T follicular helper cell (primary cell): ENCODE data around the gene PDE7B.

Experiments
- DNase-seq: peaks from one replicate; pipeline ENCODE4 v3.0.0-alpha.2; 2020; ENCODE audit warnings: low read depth

Gene PDE7B

GRCh38 chr6:136030131-136030530, 178.6 kb downstream of the PDE7B start:
- no peak for DNase-seq

- DNase-seq: no peak
These were observed 180.5 kb downstream of the PDE7B start for GRCh38 chr6:136031982-136032381.

GRCh38 chr6:136033416-136033815, 181.9 kb downstream of the PDE7B start:
- DNase-seq: no peak

GRCh38 chr6:136034422-136034821, 182.9 kb downstream of the PDE7B start:
- DNase-seq: no peak

DNA sequence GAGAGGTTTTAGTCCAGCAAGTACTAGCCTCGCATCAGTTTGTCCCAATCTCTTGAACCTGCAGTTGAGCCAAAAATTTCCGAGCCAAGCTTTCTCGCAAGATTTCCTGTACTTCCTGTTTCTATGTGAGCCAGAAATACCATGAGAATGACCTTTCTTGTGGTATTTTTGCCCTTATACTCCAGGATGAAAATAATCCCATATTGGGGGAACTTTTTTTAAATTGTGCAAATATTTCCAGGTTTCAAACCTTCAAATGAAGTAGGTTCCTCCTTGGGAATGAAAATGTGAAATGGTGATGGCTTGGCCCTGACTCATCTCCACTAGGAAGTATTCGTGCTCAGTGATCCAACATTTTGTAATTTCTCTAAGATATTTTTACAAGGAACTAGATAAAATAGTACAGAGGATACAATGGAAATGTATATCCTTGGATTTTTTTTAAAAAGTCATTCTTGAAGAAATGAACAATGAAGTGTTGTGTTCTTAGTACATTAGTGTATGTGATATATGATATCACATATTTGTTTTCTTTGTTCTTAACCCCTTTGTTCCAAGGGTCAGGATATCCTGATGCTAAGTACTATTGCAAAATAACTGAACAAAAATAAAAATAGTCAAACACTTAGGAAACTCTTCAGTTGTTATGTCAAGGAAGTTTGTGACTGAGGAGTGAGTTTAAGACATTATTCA, 184.0 kb downstream of the PDE7B start:
- no peak for DNase-seq

- no peak for DNase-seq
These were observed 184.5 kb downstream of the PDE7B start for GRCh38 chr6:136036071-136036380.

GRCh38 chr6:136036601-136037000, 185.1 kb downstream of the PDE7B start:
- DNase-seq: no peak

GRCh38 chr6:136037242-136037875, 185.9 kb downstream of the PDE7B start:
- no peak for DNase-seq

- no peak for DNase-seq
These were observed 186.5 kb downstream of the PDE7B start for GRCh38 chr6:136037876-136038460.

DNA sequence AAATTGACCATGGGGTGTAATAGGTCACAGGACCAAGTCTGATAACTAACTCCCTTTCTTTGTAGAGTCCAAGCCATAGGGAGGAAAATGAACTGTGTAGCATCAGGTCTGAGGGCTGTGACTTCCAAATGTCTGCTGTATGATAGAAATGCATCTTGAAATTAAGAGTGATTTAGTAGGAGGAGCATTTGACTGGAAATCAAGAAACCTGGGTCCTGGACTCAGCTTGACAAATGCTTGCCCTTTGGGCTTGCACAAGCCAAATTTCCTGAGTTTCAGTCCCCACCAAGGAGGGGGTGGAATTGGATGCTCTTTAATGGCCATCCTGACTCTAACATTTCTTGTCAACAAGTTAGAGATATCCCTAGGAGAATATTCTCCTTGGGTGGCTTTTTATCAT, 187.0 kb downstream of the PDE7B start:
- no peak for DNase-seq

- DNase-seq: no peak
These were observed 187.7 kb downstream of the PDE7B start for GRCh38 chr6:136039185-136039584.

DNA sequence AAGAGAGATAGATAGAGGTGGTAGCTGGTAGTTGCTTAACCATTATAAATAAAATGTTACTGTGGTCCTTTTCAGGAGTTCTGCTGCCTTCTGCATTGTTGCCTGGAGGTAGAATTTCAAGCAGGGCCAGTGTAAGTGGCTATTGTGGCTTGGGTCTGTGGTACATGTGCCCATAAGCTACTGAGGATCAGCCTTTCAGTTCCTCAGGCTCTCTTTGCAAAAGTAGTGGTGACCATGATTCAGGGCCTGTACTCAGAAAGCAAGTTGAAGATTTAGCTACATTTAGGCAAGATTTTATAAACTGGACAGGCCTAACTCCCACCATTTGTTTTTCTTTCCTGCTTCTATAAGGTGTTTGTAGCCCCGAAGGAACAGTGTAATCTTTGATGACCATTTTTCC, 199.0 kb downstream of the PDE7B start:
- DNase-seq: no peak

GRCh38 chr6:136051140-136051775, 199.8 kb downstream of the PDE7B start:
- DNase-seq: no peak

- no peak for DNase-seq
These were observed 200.5 kb downstream of the PDE7B start for GRCh38 chr6:136052031-136052430.

DNA sequence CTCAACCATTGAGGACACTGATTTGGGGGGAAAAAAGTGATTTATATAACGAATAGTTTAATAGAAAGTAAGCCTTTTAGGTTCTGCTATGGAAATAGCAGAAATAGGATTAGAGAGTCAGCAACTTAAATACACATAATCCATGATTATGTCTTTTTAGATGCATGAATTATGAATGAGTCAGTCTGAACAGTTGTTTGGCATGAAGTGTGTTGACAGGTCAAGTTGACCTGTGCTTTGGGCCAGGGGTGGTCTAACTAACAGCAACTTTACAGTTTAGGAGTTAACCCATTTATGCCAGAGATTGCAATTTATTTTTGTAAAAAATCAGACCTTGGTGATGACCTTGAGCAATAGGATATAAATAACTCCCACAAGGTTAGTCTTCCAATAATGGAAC, 207.4 kb downstream of the PDE7B start:
- DNase-seq: no peak

GRCh38 chr6:136059308-136059707, 207.8 kb downstream of the PDE7B start:
- DNase-seq: no peak

DNA sequence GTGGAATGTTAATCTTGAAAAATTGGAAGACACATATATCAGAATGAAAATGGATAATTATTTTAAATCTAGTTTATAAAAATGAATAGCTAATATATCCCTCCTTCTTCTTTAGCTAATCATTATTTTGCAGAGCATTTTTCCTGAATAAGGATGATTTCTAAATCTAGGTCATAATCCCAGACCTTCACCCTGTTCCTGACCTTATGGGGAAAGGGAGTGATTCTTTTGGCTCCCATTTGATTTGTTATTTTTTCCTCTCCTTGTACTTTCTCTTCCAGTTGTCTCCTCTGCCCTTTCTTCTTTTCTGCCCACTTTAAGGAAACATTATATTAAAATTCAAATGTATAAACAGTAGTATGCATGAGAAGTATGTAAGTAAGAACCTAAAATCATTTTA, 208.6 kb downstream of the PDE7B start:
- no peak for DNase-seq

DNA sequence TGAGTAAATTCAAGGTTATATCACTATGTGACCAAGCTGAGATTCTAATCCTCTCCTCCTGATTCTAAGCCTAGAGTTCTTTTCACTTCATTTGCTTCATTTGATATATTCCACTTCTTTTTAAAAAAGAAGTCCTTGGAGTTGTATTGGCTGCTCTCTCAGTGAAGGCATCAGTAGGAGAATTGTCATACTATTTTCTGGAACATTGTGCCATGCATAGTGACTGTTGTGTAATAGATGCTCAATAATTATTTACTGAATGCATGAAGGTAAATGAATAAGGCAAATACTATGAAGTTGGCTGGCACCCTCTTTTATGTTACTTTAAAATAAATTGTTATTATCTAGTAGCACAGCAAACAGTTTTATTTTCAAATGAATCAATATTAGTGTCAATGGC, 209.3 kb downstream of the PDE7B start:
- DNase-seq: no peak

- no peak for DNase-seq
These were observed 210.2 kb downstream of the PDE7B start for GRCh38 chr6:136061701-136062100.

- DNase-seq: no peak
These were observed 211.6 kb downstream of the PDE7B start for GRCh38 chr6:136063096-136063495.

GRCh38 chr6:136066005-136066404, 214.5 kb downstream of the PDE7B start:
- no peak for DNase-seq

DNA sequence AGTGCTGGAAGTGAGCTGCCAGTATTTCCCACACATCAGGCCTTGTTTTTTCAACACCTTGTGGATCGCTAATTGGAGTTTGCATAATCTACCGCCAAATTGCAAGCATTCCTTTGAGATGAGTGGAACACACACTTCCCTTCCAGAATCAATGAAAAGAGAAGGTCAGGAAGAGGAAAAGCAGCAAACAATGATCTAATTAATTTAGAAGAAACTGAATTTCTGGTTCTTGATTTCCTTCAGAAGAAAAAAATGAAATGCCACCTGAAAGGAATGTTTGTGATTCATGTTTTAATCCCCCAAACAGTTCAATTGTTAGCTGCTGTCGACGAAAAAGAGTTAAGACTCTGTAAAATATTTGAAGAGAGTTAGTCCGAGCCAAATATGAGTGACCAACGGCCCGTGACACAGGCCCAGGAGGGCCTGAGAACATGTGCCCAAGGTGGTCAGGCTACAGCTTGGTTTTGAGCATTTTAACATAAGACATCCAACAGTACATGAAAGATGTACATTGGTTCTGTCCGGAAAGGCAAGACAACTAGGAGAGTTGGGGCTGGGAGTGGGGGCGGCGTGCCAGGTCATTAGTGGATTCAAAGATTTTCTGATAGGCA, 216.3 kb downstream of the PDE7B start:
- no peak for DNase-seq

GRCh38 chr6:136069119-136069518, 217.6 kb downstream of the PDE7B start:
- no peak for DNase-seq
